Heart left ventricle (tissue), 13 donors: ENCODE data around the gene OR51B4.

ENCODE experiments used
- POLR2A ChIP-seq, 2 donors: fragments of 450-650 bp; IDR thresholded peaks; one replicate each; pipeline ENCODE4 v1.6.1; 2017; ENCODE audit warnings: antibody characterized with exemption in 2 of 2, mild to moderate bottlenecking in 2 of 2, moderate library complexity in 2 of 2
- TF ChIP-seq, protein P1 (sequence below), 12 donors: fragments of 200-600 bp; sonication (generic) in 4 of 12; IDR thresholded peaks; one replicate each; pipeline versions ENCODE4 v1.5.0 to v1.8.0; 2018 to 2022; ENCODE audit warnings: antibody characterized with exemption in 12 of 12, mild to moderate bottlenecking in 5 of 12
- donor health status: ischemic (EF 13 %, LVEDD 7.1; RV severe dilation, severe dysfunction).
- donor health status: DM: no; HTN: yes; CAD: no.
- donor health status: DM: no; HTN: no; CAD: no.
- donor health status: ischemic (EF 25% LVEDD 6.9; RV normal size, moderate dysfunction).
- donor health status: ischemic (EF 25% LVEDD 5.7; RV mildly dilated, moderate dysfunction).
- donor health status: ischemic (EF 35%, LVEDD 5.7; RV mildly dilated, moderate dysfunction).
- donor health status: nonischemic (EF 11% LVEDD 7.7; RV severe dilation, severe dysfunction).
- donor health status: DM: yes; HTN: yes; CAD: no.
- donor health status: PGD.
- donor health status: ischemic (EF 29% LVEDD 5.4; RV normal size, mild dysfunction).
- donor health status: nonischemic (EF 23%, LVEDD 6.1; RV moderate dilation, normal function).

DNA sequence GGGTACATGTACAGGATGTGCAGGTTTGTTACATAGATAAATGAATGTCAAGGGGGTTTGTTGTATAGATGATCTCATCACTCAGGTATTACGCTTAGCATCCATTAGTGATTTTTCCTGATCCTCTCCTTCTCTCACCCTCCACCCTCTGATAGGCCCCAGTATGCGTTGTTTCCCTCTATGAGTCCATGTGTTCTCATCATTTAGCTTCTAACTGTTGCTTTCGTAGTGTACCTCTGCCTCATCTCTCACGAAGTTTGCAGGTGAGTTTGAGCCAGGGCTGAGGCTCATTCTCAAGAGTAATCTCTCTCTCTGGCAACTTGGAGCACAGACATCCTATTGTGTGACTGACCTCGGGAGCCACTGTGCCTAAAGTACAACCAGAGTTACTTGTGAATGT lies 27.4 kb downstream of the OR51B4 start:
- TF ChIP-seq, protein P1, sequence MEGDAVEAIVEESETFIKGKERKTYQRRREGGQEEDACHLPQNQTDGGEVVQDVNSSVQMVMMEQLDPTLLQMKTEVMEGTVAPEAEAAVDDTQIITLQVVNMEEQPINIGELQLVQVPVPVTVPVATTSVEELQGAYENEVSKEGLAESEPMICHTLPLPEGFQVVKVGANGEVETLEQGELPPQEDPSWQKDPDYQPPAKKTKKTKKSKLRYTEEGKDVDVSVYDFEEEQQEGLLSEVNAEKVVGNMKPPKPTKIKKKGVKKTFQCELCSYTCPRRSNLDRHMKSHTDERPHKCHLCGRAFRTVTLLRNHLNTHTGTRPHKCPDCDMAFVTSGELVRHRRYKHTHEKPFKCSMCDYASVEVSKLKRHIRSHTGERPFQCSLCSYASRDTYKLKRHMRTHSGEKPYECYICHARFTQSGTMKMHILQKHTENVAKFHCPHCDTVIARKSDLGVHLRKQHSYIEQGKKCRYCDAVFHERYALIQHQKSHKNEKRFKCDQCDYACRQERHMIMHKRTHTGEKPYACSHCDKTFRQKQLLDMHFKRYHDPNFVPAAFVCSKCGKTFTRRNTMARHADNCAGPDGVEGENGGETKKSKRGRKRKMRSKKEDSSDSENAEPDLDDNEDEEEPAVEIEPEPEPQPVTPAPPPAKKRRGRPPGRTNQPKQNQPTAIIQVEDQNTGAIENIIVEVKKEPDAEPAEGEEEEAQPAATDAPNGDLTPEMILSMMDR (IDR thresholded peaks at IDR 0.05) = no peak
- no peak for TF ChIP-seq POLR2A (IDR thresholded peaks at IDR 0.05)
